SK-N-SH (cell line): ENCODE results near the gene C19orf53.

Experiments used
- CTCF ChIP-seq: fragments of 200-600 bp; sonication (generic); IDR thresholded peaks from 2 replicates; pipeline ENCODE4 v1.6.1; 2017; ENCODE audit warnings: antibody characterized with exemption, mild to moderate bottlenecking, moderate library complexity
- MXI1 ChIP-seq: IDR thresholded peaks from 2 replicates; pipeline ENCODE4 v1.6.1; 2012; ENCODE audit warnings: mild to moderate bottlenecking, low read depth, low read length, improper control_type of control experiment
- POLR2AphosphoS5 ChIP-seq: IDR thresholded peaks from 2 replicates; pipeline ENCODE4 v1.6.1; 2012; ENCODE audit warnings: low read depth, low read length

- TF ChIP-seq POLR2AphosphoS5 (no peak), MXI1 (no peak), CTCF (no peak)
Measured at GRCh38 chr19:13788991-13789390, 14.7 kb downstream of the C19orf53 start.
